ENCODE results near the gene RAB31. TPM values are rescaled to one million over a fixed set of nuclear protein-coding genes. Genes with fewer than 3 reads are reported as not detected.
"Not testable (repeated sequence)": the region's sequence is repeated elsewhere in the genome, so short reads cannot be mapped to it uniquely, and the experiment has no call there.

The RAB31 gene
- total RNA-seq, 1 experiment from 2014 or later: 2.3 TPM

DNA sequence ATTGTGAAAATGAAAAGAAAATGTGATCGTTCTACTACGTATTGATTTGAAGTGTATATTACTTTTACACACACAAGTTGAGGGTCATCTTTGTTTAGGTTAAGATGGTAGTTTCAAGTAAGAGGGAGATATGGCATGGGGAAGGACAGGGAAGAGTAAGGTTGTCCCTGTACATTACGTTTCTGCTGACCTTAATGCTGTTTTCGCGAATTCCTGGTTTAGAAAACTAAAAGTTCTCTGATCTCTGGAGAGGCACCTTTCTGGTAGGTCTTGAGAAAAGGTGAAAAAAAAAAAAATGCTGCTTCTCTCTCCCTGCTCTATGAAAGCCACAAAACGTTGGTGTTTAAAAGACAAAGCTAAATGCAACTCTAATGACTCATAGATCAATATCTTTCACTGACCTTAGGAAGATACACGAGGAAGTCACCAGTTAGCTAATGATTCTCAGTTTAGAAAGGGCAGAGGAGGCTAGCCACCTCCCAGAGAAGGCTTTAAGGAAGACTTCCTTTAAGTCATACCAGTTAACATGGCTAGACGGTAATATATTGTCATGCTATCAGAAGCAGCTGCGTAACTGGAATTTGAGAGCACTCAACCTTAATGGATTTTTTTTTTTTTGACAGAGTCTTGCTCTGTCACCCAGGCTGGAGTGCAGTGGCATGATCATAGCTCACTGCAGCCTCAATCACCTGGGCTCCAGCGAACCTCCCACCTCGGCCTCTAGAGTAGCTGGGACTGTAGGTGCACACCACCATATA, 190.9 kb downstream of the RAB31 start:
- H3K27me3 Mint-ChIP-seq (ENCODE audit: unreplicated experiment): no peaks in the 10 kb centered on the region
- TF ChIP-seq, protein P1, sequence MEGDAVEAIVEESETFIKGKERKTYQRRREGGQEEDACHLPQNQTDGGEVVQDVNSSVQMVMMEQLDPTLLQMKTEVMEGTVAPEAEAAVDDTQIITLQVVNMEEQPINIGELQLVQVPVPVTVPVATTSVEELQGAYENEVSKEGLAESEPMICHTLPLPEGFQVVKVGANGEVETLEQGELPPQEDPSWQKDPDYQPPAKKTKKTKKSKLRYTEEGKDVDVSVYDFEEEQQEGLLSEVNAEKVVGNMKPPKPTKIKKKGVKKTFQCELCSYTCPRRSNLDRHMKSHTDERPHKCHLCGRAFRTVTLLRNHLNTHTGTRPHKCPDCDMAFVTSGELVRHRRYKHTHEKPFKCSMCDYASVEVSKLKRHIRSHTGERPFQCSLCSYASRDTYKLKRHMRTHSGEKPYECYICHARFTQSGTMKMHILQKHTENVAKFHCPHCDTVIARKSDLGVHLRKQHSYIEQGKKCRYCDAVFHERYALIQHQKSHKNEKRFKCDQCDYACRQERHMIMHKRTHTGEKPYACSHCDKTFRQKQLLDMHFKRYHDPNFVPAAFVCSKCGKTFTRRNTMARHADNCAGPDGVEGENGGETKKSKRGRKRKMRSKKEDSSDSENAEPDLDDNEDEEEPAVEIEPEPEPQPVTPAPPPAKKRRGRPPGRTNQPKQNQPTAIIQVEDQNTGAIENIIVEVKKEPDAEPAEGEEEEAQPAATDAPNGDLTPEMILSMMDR (IDR thresholded peaks at IDR 0.05; ENCODE audit: unreplicated experiment): no peak
- peaks cover 34% of the 10 kb centered on the region for H3K4me1 Mint-ChIP-seq (ENCODE audit: low read depth, unreplicated experiment)
- CTCF ChIA-PET: interaction anchor here (0.6 to 1.2 kb wide), 6 partner anchors 15 to 156 kb away, joined by 3 to 12 read pairs (median 3); partner anchors contain the start of gene VAPA
- intact Hi-C loops (cut with micrococcal nuclease; ENCODE audit: unreplicated experiment): loop anchor here (5.0 kb wide), 1 partner anchor 72 kb away; no protein-coding TSS in a partner anchor
- H3K4me3 Mint-ChIP-seq (ENCODE audit: low read depth, unreplicated experiment): peak overlapping the region; percentile 18
- H3K36me3 Mint-ChIP-seq (ENCODE audit: insufficient read depth, unreplicated experiment): no peaks in the 10 kb centered on the region
- H3K9me3 Mint-ChIP-seq (ENCODE audit: low read depth, unreplicated experiment): no peaks in the 10 kb centered on the region
- peak; percentile 45 for DNase-seq
- no TSS peak for BruUV-seq (replicated peaks)
- peak overlapping the region; percentile 64 for H3K27ac Mint-ChIP-seq (ENCODE audit: unreplicated experiment)

DNA sequence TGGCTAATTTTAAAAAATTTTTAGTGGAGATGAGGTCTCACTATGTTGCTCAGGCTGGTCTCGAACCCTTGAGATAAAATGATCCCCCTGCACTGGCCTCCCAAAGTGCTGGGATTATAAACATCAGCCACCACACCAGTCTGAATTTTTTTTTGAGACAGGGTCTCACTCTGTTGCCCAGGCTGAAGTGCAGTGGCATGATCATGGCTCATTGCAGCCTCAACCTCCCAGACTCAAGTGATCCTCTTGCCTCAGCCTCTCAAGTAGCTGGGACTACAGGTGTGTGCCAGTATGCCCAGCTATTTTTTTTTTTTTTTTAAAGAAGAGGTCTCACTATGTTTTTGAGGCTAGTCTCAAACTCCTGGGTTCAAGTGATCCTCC, 191.4 kb downstream of the RAB31 start:
- peaks cover 34% of the 10 kb centered on the region for H3K4me1 Mint-ChIP-seq (ENCODE audit: low read depth, unreplicated experiment)
- CTCF ChIA-PET: interaction anchor here (0.6 to 1.2 kb wide), 6 partner anchors 14 to 157 kb away, joined by 3 to 12 read pairs (median 3); partner anchors contain the start of gene VAPA
- H3K27me3 Mint-ChIP-seq (ENCODE audit: unreplicated experiment); DNase-seq; H3K36me3 Mint-ChIP-seq (ENCODE audit: insufficient read depth, unreplicated experiment); BruUV-seq (replicated peaks); H3K9me3 Mint-ChIP-seq (ENCODE audit: low read depth, unreplicated experiment): not testable (repeated sequence)
- intact Hi-C loops (cut with micrococcal nuclease; ENCODE audit: unreplicated experiment): loop anchor here (5.0 kb wide), 1 partner anchor 72 kb away; no protein-coding TSS in a partner anchor
- peak overlapping the region; percentile 64 for H3K27ac Mint-ChIP-seq (ENCODE audit: unreplicated experiment)
- H3K4me3 Mint-ChIP-seq (ENCODE audit: low read depth, unreplicated experiment): peak overlapping the region; percentile 18

DNA sequence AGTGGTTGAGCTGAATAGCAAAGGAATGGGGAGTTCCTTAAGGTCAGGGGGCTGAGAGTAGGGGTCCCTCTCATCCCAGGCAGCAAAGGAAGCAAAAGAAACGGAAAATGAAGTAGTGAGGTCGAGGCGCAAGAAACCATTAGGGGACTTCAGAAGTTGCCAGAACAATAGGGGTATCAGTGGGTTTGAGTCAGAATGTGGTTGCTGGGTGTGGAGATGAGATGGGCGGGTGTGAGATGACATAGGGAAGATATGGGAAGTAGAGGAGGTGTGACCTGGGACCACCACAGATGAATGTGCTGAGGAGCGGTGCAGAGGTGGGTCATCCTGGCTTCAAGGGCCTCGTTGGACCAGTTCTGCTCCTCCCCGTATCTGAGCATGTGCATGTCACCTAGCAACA, 192.6 kb downstream of the RAB31 start:
- Mint-ChIP-seq H3K9me3 (ENCODE audit: low read depth, unreplicated experiment) (no peaks in the 10 kb centered on the region), H3K27me3 (ENCODE audit: unreplicated experiment) (no peaks in the 10 kb centered on the region), H3K27ac (ENCODE audit: unreplicated experiment) (no peak overlapping the region), H3K4me3 (ENCODE audit: low read depth, unreplicated experiment) (no peak overlapping the region), H3K36me3 (ENCODE audit: insufficient read depth, unreplicated experiment) (no peaks in the 10 kb centered on the region), H3K4me1 (ENCODE audit: low read depth, unreplicated experiment) (peaks cover 28% of the 10 kb centered on the region)
- intact Hi-C loops (cut with micrococcal nuclease; ENCODE audit: unreplicated experiment): no loop called here
- CTCF ChIA-PET: no interaction called here
- no TSS peak for BruUV-seq (replicated peaks)
- TF ChIP-seq, protein P1 (IDR thresholded peaks at IDR 0.05; ENCODE audit: unreplicated experiment): no peak
- no peak for DNase-seq

DNA sequence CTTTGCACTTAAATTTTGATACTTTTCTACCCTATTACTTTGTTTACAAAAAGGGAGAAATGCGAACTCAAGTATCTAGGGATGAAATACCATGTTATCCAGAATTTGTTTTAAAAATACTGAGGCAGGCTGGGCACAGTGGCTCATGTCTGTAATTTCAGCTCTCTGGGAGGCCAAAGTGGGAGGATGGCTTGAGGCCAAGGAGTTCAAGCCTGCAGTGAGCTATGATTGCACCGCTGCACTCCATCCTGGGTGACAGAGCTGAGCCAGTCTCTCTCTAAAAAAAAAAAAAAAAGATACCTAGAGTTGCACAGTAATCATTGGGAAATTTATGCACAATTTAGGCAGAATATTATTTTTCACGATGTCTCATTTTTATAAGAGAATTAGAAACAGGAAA, 193.3 kb downstream of the RAB31 start:
- no TSS peak for BruUV-seq (replicated peaks)
- Mint-ChIP-seq H3K27ac (ENCODE audit: unreplicated experiment) (no peak overlapping the region), H3K36me3 (ENCODE audit: insufficient read depth, unreplicated experiment) (no peaks in the 10 kb centered on the region), H3K4me1 (ENCODE audit: low read depth, unreplicated experiment) (peaks cover 25% of the 10 kb centered on the region), H3K9me3 (ENCODE audit: low read depth, unreplicated experiment) (no peaks in the 10 kb centered on the region), H3K4me3 (ENCODE audit: low read depth, unreplicated experiment) (no peak overlapping the region), H3K27me3 (ENCODE audit: unreplicated experiment) (no peaks in the 10 kb centered on the region)
- CTCF ChIA-PET: no interaction called here
- TF ChIP-seq, protein P1 (IDR thresholded peaks at IDR 0.05; ENCODE audit: unreplicated experiment): no peak
- DNase-seq: no peak
- intact Hi-C loops (cut with micrococcal nuclease; ENCODE audit: unreplicated experiment): no loop called here

DNA sequence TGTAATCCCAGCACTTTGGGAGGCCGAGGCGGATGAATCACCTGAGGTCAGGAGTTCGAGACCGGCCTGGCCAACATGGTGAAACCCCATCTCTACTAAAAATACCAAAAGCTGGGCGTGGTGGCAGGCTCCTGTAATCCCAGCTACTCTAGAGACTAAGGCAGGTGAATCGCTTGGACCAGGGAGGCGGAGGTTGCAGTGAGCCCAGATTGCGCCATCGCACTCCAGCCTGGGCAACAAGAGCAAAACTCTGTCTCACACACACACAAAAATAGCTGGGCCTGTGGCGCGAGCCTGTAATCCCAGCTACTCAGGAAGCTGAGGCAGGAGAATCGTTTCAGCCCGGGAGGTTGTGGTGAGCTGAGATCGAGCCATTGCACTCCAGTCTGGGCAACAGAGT, 194.2 kb downstream of the RAB31 start:
- intact Hi-C loops (cut with micrococcal nuclease; ENCODE audit: unreplicated experiment); H3K4me3 Mint-ChIP-seq (ENCODE audit: low read depth, unreplicated experiment); H3K36me3 Mint-ChIP-seq (ENCODE audit: insufficient read depth, unreplicated experiment); DNase-seq; H3K27me3 Mint-ChIP-seq (ENCODE audit: unreplicated experiment); BruUV-seq (replicated peaks); H3K9me3 Mint-ChIP-seq (ENCODE audit: low read depth, unreplicated experiment); H3K27ac Mint-ChIP-seq (ENCODE audit: unreplicated experiment); CTCF ChIA-PET: not testable (repeated sequence)
- H3K4me1 Mint-ChIP-seq (ENCODE audit: low read depth, unreplicated experiment): peaks cover 25% of the 10 kb centered on the region

Data from Calu3 (cell line).